Measurements from ENCODE around the gene DSCAM.
A peak's percentile ranks its signal among the peaks of the same experiment; 100 is the strongest.

Gene DSCAM

DNA sequence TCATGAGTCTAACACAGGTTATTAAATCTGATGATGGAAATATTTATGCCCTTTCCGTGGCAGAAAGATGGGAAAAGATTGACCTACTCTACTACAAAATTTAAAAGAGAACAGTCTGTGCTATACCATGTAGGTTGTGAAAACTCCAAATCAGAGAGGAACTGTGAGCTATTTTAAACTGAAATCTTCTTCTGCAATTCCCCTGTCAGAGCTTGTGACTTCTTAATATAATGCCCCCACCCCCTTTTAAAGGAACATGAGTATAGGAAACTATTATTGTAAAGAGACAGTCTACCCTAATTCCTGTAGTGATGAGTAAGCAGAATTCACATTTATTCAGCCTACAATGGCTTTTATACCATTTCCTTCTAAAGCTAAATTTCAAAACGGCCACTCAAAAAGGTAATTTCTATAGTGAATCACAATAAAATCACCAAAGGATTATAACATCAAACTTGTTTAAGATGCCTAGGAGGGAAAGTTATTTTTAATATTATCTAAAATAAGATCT is 11.7 kb downstream of the DSCAM start:
- DNase-seq, result no peak

DNA sequence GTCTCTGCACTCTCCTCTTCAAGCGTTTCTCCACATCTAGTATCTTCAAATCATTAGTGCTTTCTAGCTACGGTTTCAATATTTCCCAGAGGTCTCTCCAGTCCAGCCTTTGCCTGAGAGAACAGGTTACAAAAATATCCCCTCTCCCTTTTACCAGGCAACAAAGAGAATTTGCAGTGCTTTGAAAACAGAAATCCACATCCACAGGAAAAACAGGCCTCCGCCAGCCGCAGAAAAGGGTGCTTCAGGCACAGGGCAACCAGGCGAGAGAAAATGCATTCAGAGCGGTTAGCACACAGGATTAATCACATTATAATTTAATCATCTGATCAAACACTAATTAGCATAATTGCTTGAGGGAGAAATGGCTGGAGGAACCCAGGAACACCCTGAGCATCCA is 13.8 kb downstream of the DSCAM start:
- DNase-seq, result no peak

GRCh38 chr21:40832316-40832715 is 14.6 kb downstream of the DSCAM start:
- DNase-seq, result no peak

GRCh38 chr21:40830836-40831235 is 16.1 kb downstream of the DSCAM start:
- no peak for DNase-seq

- DNase-seq, result no peak
Observed at GRCh38 chr21:40829791-40830190, 17.2 kb downstream of the DSCAM start.

DNA sequence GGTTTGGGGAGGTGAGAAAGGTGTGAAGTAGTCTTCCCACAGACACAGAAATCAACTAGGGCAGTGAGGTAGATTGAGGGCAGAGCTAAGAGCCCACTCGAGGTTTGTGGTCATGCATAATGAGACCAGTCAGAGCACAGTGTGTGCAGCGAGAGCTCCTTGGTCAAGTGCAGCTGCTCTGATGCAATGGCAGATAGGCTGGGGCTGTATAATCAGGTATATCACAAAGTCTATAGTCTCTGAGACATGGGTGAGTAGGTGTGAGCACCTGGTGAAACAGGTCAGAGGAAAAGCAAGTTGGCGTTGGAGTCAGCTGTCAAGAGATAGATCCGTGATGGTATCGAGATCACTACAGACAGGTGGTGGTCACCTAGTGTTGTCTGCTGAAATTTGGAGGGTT is 17.6 kb downstream of the DSCAM start:
- no peak for DNase-seq

DNA sequence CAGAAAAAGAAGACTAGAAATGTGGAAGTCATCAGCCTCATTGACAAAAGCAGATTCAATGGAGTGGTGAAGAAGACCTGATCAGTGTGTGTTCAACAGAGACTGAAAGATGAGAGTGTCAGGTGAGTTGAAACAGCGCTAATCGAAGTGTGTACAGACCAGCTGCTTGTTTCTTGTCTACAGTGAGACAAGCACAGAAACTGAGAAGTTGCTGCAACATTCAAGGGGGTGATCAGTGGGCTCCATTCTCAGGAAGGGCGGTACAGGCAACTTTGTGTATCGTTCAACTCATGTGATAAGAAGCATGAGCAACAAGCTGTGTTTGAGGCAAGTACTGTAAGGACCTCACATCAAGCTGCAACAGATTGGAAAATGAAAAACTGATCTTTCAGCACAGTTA is 19.4 kb downstream of the DSCAM start:
- DNase-seq, result no peak

- DNase-seq, result no peak
Observed at GRCh38 chr21:40819071-40819900, 27.7 kb downstream of the DSCAM start.

GRCh38 chr21:40813918-40814317 is 33.0 kb downstream of the DSCAM start:
- no peak for DNase-seq

DNA sequence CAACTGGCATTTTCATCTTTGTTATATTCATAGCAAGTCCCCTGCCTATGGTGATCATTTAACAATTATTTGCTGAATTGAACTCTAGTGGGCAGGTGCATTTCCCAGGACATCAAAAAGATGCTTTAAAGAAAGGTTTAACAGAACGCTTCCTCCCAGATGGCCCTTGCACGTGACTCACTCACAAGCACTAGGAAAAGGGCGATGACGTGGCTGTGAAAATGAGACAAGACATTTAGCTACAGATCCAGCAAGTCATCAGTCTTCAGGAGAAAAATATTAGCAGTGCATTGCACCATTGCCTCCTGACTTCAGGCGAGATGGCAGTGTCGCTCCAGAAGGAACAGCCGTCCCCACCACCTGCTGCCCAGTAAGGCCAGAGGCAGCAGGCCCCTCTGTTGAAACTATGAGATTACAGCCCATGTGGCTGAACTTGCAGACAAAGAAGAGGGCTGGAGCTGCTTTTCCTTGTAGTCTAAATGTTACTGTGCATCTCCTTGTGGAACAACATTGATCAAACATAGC is 37.2 kb downstream of the DSCAM start:
- DNase-seq, result no peak

DNA sequence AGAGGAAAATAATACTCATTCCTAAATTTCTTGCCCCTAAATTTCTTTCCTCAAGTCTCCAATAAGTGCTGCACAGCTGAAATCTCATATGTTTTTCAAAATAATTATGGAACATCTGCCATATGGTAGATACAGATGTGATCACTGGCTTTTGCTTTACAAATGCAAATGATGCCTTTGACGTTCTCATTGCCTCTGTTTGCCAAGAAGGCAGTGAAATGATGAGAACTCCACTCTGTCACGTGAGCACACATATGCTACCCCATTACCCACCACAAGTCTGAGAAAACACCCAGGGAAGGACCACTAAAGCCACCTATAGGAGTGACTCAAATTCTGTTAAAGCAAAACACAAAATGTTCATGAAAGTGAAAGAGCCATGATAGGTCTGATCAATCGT is 43.9 kb downstream of the DSCAM start:
- no peak for DNase-seq

DNA sequence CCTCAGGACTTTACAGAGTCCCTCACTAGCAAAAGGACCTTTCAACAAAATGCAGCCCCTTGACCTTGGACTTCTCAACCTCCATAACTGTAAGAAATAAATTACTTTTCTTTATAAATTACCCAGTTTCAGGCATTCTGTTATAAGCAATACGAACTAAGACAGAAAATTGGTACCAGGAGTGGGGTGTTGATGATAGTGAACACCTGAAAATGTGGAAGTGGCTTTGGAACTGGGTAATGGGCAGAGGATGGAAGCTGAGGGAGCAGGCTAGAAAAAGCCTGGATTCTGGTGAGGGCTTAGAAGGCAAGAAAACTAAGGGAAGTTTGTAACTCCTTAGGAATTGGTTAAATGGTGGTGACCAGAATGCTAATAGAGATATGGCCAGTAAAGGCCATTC is 46.8 kb downstream of the DSCAM start:
- no peak for DNase-seq

DNA sequence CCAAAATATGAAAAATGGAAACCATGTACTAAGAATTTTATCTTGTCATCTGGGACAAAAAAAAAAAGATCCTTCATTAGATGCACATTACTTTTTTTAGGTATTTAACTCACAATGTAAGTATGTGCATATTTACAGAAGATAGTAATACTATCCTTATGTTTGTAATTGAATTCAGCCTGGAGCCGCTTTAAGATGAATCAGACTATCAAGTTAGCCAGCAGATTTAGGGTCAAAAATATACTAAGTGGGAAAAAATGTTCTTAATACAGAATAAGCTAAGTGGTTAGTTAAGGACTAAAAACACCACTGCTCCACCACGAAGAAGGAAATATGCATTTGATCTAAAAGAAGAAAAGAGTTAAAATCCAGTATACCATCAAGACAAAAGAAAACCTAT is 49.1 kb downstream of the DSCAM start:
- DNase-seq, result no peak

DNA sequence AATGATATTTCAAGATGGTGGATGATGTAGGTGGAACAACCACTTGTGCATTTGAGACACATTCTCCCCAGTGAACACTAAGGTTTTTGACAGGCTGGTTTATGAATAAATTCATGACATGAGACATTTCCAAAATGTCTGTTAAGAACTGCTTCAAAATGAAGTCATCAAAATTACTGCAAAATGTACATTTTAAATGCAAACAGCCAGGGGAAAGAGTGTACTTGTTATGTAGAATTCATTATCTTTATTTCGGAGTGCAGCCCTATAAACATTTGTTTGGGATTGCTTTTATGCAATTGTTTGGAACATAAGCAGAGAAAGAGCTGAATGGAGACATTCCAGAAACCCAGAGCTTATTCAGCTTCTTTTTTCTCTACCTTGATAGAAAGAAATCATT is 49.5 kb downstream of the DSCAM start:
- no peak for DNase-seq

- no peak for DNase-seq
Observed at GRCh38 chr21:40796464-40796863, 50.5 kb downstream of the DSCAM start.

DNA sequence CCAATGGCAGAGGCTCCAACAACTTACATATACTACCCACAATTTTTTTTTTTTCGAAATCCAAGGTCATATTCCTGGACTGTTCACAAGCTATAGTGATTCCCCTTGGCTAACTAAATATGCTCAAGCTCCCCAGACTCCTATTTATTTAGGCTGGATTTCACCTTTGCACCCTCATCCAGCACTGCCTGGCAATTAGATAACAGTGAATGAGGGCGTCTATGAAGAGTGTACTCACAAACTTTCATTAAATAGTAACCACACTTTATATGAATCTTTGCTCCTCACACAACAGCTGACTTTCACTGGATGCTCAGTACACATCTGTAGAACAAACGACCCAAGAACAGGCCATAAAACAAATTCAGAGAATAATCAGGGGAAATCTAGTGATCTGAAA is 51.6 kb downstream of the DSCAM start:
- DNase-seq, result no peak

- peak; percentile 76 for DNase-seq
Observed at GRCh38 chr21:40792691-40793456, 54.1 kb downstream of the DSCAM start.

DNA sequence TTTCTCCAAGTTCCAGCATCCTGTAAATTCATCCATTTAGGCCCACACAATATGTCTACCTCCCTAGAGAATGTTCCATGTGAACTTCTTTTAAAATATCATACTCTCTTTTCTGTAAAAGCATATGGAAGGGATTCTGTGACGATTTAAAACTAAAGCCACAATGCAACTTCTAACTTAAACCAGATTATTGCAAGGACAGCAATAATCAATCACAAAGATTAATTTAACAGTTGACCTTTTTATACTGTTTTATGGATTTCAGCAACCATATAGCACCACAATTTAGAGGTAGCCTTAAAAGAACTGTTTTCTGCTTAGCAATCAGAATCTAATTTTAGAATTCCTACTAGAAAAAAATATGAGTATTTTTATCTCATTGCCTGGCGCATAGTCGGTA is 58.3 kb downstream of the DSCAM start:
- no peak for DNase-seq

DNA sequence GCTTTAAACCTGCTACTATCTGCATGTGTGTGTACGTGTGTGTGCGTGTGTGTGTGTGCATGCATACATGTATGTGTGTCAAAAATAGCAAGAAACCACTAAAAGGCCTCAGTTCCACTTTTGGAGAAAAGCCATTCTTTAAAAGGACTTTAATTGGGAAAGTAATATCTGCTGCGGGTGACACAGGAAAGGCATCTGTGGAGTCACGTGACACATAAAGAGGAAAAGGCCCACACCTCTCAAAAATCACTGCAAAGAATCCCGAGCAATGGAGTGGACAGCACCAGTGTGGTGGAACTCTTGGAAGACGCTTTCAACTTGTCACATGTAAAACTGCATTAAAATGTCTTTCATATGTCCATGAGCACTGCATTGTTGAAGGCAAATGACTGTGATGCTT is 63.6 kb downstream of the DSCAM start:
- no peak for DNase-seq

- DNase-seq, result no peak
Observed at GRCh38 chr21:40770435-40771055, 76.4 kb downstream of the DSCAM start.

DNA sequence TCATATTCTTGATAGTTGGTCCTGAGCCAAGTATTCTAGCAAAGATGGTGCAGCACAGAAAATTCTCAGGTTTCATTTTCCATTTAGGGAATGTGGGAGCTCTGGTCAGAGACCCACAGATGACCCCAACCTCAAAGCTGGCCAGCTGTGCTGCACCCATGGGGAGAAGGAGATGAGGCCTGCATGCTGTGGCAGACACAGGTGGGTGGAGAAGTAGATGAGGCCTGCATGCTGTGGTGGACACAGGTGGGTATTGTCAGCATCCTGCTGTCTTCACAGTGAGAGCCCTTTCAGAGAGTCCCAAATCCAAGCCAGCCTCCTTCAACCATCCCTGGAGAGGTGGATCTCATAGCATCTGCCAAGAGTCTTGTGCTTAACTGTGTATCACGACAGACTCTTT is 77.7 kb downstream of the DSCAM start:
- DNase-seq, result no peak

GRCh38 chr21:40768056-40768455 is 78.9 kb downstream of the DSCAM start:
- DNase-seq, result no peak

GRCh38 chr21:40766381-40766780 is 80.6 kb downstream of the DSCAM start:
- DNase-seq, result peak; percentile 58

DNA sequence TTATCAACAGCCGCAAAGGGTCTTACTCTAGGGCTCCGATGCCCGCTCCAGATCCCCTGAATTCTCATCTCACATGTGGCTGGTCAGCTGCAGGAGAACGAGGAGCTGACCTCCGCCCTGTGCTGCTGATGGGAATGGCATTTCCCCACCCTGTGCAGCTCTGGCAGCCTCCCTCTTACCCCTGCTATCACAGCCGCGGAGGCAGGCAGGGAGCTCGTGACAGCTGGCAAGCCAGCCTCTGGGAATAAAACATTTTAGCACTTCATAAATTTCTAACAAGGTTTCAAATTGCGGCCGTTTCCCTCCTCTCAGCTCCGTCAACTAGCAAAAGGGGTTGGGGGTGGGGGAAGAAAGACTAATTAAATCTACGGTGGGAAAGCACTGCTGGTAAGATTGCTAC is 81.1 kb downstream of the DSCAM start:
- peak; percentile 84 for DNase-seq
